HFF-Myc (cell line): ENCODE results near the gene CABCOCO1.

Source experiments
- DNase-seq: peaks from one replicate; pipeline ENCODE4 v3.0.0-alpha.2; 2011; ENCODE audit warnings: low read depth; ENCODE audit errors: extremely low read depth
- H3K4me3 ChIP-seq: replicated peaks from 2 replicates; pipeline ENCODE4 v1.5.1; 2011; ENCODE audit warnings: low read depth, mild to moderate bottlenecking, control low read depth, low read length
- TF ChIP-seq, protein P1 (sequence below): IDR thresholded peaks from 2 replicates; pipeline ENCODE4 v1.5.1; 2012; ENCODE audit warnings: mild to moderate bottlenecking, low read depth, low read length, control low read depth; ENCODE audit errors: missing control alignments

CABCOCO1 gene

DNA sequence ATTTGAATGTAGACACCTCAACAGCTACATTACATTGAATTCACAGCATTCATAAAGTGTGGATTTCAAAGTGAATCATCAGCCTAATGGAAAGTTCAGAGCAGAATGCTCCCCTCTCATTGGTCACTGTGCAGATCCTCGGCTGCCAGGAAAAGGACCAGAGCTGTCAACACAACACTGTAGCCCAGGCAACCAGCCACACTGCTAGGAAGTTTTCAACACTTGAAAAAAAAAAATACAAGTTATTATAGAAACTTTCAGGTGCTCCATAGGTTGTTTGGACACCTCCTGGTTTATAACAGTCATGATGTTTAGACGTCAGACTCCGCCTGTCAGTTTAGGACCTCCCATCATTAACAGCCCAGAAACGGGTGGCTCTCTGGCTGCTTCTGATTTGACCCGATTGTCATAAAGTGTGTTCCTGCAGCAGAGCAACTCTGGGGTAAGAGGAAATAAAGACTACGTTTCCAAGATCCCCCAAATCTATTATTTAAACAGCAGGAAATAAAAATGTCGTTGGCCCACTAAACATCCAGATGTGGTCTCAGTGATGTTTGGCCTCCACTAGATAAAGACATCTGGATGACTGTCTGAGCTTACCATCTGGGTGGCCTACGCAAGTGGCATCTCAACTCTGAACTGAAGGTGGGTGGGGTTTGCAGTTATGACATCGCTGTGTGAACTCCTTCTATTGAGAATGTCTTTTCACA is 117.4 kb downstream of the CABCOCO1 start:
- no peak overlapping the region for H3K4me3 ChIP-seq
- TF ChIP-seq, protein P1, sequence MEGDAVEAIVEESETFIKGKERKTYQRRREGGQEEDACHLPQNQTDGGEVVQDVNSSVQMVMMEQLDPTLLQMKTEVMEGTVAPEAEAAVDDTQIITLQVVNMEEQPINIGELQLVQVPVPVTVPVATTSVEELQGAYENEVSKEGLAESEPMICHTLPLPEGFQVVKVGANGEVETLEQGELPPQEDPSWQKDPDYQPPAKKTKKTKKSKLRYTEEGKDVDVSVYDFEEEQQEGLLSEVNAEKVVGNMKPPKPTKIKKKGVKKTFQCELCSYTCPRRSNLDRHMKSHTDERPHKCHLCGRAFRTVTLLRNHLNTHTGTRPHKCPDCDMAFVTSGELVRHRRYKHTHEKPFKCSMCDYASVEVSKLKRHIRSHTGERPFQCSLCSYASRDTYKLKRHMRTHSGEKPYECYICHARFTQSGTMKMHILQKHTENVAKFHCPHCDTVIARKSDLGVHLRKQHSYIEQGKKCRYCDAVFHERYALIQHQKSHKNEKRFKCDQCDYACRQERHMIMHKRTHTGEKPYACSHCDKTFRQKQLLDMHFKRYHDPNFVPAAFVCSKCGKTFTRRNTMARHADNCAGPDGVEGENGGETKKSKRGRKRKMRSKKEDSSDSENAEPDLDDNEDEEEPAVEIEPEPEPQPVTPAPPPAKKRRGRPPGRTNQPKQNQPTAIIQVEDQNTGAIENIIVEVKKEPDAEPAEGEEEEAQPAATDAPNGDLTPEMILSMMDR, result no peak
- no peak for DNase-seq

DNA sequence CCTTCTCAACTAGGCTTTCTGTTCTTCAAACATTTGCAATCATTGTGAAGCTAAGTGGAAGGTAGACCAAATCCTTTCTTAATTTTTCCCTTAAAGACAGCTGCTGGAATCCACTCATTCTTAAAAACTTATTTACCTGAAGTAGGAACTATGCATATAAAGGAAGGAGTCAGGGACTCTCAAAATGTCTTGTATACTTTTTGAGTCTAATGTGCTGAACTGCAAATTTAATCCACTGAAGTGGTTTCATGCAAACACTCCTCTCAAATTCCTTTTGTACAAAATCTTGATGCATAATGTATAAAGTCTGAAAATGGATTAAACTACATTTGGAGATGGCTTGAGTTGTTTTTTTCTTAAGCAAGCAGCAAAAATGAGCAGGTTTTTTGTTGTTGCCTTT is 118.0 kb downstream of the CABCOCO1 start:
- TF ChIP-seq, protein P1, result no peak
- no peak for DNase-seq
- no peak overlapping the region for H3K4me3 ChIP-seq

DNA sequence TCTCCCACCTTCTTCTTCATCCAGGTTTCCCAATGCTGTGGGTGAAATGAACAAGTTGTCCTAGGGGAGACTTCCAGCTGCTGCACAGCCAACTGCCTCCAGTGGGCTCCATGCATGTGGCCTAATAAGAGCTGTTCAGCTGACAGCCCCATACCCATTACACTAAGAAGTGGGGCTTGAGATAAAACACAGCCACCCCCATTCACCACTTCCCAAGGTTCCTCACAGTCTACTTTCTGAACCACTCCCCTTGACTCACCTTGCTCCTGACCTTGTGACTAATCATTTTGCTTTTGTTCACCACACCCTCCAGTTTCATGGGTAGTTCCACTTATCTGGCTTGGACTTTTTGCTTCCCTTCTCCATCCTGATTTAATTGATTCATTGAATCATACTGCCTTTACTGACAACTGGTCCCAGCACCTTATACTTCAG is 119.3 kb downstream of the CABCOCO1 start:
- TF ChIP-seq, protein P1, result no peak
- DNase-seq, result no peak
- no peak overlapping the region for H3K4me3 ChIP-seq

DNA sequence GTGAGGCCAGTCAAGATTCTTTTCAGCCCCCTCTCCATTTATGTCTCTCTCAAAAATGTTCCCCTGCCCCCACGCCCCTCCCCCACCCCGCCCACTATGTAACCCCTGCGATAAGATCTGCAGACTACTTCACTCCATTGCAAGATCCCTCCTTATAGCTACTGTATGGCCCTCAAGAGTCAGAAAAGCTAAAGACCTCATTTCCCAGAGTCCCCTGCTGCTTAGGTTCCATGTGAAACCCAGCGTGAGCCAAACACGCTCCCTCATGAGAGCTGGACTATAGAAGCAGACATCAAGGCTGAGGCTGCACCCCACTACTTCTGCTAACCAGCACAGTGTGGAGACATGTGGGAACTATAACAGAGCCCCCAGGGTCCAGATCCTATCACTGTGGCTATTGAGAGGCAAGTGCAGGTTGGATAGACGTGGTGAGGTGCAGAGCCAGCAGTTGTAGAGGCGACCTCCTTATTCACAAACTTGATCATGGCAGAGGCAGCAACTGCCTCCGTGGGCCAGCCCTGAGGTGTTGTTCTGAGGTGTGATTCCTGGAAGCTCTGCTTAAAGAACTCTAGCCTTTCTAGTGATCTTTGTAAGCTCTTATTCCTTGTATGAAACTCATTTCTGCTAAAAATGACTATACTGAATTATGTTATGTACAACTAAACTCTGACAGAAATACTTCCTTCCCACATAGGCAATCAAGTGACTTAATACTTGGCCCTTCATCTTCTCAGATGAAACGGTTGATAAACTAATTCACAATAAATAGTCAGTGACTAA is 121.8 kb downstream of the CABCOCO1 start:
- H3K4me3 ChIP-seq, result no peak overlapping the region
- TF ChIP-seq, protein P1, result no peak
- no peak for DNase-seq

DNA sequence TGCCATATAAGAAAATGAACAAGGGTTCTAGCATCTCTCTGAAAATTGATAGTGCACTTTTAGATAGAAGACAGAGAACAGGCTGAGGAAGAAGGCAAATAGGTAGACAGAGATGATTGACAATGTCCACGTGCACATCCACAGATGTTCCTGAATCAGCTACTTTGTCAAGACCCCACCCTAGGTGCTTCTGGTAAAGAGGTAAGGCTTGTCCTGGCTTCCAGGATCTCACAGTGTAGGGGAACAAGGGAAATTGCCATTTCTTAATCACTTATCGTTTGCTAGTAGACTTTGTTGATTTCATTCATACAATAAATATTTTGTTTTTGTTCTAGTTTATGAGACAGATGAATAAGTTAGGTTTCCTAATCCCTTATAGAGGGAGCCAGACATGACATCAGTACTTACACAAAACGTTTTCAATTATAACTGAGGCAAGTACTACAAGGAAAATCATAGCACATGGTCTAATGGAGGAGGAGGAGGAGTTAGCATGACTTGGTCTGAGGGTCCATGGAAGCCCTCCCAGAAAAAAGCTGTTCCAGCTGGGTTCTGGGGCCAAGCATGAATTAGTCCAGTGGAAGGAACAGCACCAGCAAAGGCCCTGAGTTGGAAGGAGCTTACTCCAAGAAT is 122.9 kb downstream of the CABCOCO1 start:
- no peak overlapping the region for H3K4me3 ChIP-seq
- DNase-seq, result no peak
- TF ChIP-seq, protein P1, result no peak

DNA sequence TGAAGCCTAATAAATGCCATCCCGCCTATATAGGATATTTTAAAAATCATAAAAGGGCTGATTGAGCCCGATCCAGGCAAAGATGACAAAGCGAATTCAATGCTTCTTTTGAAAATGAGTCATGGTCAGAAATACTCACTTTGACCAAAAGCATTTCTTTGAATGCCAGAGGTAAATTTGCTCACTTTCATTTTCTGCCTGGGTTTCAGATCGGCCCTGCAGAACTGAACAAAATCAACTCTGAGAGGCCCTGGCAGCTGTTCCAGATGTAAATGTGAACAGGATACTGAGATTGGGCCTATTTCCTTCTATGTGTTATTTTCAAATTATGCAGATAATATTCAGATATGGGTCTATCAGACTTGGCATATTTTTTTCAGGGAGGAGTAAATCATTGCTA is 124.0 kb downstream of the CABCOCO1 start:
- H3K4me3 ChIP-seq, result no peak overlapping the region
- TF ChIP-seq, protein P1, result no peak
- DNase-seq, result peak; percentile 26
